ENCODE data around the gene GRB10. TPM values are rescaled to one million over a fixed set of nuclear protein-coding genes. Genes with fewer than 3 reads are reported as not detected.
"Not testable (repeated sequence)": the region's sequence is repeated elsewhere in the genome, so short reads cannot be mapped to it uniquely, and the experiment has no call there.

Gene GRB10
- polyA plus RNA-seq, 1 donor = 16.5 TPM

- no peak for DNase-seq
Observed at GRCh38 chr7:50778189-50778588, 4.5 kb downstream of the GRB10 start.

GRCh38 chr7:50775836-50776235 is 6.9 kb downstream of the GRB10 start:
- DNase-seq = no peak

- no peak for DNase-seq
Observed at GRCh38 chr7:50775231-50775630, 7.5 kb downstream of the GRB10 start.

DNA sequence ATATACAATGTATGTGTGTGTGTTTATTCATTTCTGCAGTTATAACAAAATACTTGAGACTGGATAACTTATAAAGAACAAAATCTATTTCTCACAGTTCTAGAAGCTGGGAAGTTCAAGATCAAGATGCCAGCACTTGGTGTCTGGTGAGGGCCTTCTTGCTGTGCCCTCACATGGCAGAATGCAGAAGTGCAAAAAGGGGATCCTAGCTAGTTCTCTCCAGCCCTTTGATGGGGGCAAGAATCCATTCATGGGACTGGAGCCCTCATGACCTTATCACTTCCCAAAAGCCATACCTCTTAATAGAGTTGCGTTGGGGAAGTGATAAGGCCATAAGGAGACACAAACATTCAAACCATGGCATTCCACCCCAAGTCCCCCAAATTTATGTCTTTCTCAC is 8.4 kb downstream of the GRB10 start:
- no peak for DNase-seq

GRCh38 chr7:50773071-50773470 is 9.6 kb downstream of the GRB10 start:
- DNase-seq = not testable (repeated sequence)

- DNase-seq = no peak
Observed at GRCh38 chr7:50771120-50772002, 11.3 kb downstream of the GRB10 start.

DNA sequence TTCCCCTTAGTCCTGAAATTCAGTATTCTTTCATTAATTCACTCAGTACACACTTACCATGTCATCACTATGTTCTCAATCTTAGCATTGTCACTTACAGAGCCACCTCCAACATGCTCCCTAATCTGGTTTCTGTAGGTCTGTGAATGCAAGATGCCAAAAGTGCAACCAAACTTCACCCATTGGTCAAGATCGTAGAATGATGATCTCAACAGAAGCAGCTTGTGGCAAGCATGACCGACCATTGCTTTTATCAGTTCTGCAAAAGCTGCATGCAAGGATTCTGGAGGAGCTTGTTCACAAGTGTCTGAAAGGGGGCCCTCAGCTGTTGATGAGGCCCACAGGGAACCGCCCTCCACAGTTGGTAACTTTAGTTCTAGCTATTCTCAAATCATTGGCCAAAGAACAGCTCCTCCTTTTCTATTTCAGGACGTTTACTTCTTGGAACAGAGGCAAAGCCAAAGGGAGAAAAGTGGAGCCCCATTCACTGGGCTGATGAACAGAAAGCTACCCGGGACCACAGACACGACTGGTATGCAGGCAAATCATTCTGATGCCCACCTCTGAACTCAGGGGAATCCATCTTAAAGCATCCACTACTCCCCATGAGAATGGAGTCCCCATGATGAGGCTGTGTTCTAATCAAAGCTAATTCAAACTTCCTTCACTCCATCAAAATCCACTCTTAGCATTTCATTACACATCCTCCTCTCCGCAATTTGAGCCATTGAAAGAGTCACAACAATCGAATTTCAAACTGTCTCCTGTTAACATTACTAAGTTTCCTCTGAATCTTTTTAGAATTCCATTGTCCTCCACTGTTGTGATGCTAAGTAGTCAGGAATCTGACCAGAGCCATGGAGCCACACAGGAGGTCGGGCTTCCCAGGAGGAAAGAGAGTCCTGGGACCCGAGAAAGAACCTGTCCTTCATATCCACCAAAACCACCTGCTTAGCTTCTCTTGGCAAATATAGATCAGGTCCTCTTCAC is 13.9 kb downstream of the GRB10 start:
- DNase-seq = no peak

DNA sequence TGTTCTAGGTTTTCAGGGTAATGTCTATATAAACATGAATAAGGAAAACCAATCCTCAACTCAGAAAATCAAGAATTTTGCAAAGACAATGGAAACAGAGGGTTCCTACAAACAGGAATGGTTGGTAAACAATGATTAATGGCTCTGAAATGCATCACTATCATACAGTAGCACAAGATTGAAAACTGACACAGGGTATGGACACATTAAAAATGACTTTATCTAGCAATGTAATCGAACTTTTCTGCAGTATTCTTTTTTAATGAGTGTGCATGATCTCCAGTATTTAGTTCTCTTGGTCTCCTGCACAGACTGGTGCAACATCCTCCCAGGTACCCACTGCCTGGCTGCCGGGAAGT is 15.9 kb downstream of the GRB10 start:
- DNase-seq = no peak

GRCh38 chr7:50766106-50766848 is 16.4 kb downstream of the GRB10 start:
- DNase-seq = no peak

GRCh38 chr7:50762337-50762736 is 20.4 kb downstream of the GRB10 start:
- DNase-seq = no peak

- DNase-seq = no peak
Observed at GRCh38 chr7:50761713-50762112, 21.0 kb downstream of the GRB10 start.

- no peak for DNase-seq
Observed at GRCh38 chr7:50757703-50758390, 24.8 kb downstream of the GRB10 start.

GRCh38 chr7:50756180-50756579 is 26.5 kb downstream of the GRB10 start:
- no peak for DNase-seq

DNA sequence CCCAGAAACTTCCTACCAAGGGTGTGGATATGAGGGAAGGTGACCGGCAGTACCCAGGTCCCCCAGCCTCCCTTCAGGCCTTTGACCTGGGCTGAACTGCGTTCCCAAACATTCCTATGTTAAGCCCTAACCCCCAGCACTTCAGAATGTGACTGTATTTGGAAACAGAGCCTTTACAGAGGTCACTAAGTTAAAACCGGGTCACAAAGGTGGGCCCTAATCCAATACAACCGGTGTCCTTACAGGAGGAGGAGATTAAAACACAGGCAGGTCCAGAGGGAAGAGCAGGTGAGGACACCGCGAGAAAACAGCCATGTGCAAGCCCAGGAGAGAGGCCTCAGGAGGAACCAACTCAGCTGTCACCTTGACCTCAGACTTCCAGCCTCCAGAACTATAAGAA is 28.0 kb downstream of the GRB10 start:
- DNase-seq = no peak

DNA sequence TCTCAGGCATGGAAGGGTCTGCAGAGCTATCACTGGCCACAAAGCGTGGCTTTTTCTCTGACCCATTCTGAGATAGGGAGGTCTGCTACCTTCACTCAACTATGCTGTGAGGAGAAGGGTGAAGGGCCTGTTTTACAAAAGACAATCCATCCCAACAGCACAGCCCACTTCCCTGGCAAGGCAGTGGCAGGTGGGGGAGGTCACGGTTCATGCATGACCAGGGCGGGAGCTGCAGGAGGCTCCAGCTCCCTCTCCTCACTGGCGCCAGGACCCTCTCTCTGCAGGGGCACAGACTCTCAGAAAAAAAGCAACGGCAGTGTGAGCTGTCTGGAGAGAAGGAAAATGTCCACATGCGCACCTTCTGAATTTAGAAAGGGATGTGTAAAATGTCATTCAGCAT is 28.5 kb downstream of the GRB10 start:
- DNase-seq = no peak

GRCh38 chr7:50752422-50752821 is 30.3 kb downstream of the GRB10 start:
- DNase-seq = no peak

GRCh38 chr7:50751146-50751545 is 31.6 kb downstream of the GRB10 start:
- no peak for DNase-seq

DNA sequence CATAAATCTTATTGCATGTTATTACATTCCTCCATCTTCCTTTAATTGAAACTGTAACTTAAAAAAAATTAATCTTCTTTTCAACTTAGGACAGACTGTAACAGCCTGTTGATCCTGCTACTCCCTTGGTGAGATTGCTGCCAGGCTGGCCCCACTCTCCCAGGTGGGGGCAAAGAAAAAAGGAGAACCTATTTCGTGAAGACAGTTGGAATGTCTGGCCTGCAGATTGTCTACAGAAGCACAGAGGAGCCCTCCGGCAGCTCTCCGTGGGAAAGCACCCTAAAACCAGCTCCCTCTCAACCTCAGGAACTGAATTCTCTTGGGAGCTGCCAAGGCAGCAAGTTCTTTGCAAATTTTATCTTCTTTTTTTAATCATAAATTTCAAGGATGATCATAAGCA is 32.8 kb downstream of the GRB10 start:
- DNase-seq = no peak

DNA sequence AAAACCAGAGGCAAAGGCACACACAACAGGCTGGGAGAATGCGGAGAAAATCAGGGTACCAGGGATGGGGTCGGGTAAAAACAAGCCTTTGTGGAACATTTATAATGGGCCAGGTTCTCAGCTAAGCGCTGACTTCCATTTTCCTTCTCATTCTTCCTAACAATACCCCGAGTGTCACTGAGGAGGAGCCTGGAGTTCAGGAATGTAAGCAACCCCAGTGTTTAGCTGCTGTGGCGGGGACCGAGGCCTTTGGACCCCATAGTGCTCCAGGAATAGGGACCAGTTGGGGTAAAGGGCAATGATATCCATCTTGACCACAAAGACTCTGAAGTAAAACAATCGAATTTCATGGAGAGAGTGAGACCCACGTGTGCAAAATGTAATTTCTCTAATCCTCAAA is 34.2 kb downstream of the GRB10 start:
- no peak for DNase-seq

DNA sequence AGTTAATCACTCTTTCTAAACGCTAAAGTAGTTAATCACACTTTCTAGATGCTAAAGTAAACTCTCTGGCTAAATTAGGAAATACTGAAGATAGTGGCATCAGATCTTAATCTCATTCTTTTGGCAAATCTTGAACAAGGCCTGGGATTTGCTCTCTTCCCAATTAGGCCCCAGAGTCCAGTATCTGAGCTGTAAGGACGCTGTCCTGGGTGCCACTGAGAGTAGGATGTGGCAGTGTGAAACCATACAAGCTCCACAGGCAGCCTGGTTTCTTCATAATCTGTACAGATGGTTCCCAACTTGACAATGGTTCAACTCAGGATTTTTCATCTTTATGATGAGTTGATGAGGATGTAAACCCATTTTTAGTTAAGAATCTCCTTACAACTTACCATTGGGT is 36.9 kb downstream of the GRB10 start:
- no peak for DNase-seq

GRCh38 chr7:50745336-50745735 is 37.4 kb downstream of the GRB10 start:
- no peak for DNase-seq

GRCh38 chr7:50743893-50744292 is 38.8 kb downstream of the GRB10 start:
- no peak for DNase-seq

Measured in hindlimb muscle (tissue), 1 donor.